ENCODE data around the gene ING4.

Gene ING4

GRCh38 chr12:6695313-6696045, 32.6 kb upstream of the ING4 start:
- Histone ChIP-seq H3K36me3 (ENCODE audit: insufficient read depth, low read length) (no peaks in the 10 kb centered on the region), H3K9me3 (ENCODE audit: control insufficient read depth, insufficient read depth, low read length) (no peaks in the 10 kb centered on the region), H3K9ac (ENCODE audit: low read depth, low read length) (no peak overlapping the region), H3K4me1 (ENCODE audit: insufficient read depth, low read length) (no peaks in the 10 kb centered on the region)

- no peaks in the 10 kb centered on the region for H3K9me3 ChIP-seq (ENCODE audit: control insufficient read depth, insufficient read depth, low read length)
- 0 out of 2 replicates have a peak, but pooled peaks cover 3% of the 10 kb centered on the region for H3K4me1 ChIP-seq (ENCODE audit: insufficient read depth, low read length)
- no peak overlapping the region for H3K9ac ChIP-seq (ENCODE audit: low read depth, low read length)
- H3K36me3 ChIP-seq (ENCODE audit: insufficient read depth, low read length): no peaks in the 10 kb centered on the region
Measured at GRCh38 chr12:6694701-6695100, 31.8 kb upstream of the ING4 start.

DNA sequence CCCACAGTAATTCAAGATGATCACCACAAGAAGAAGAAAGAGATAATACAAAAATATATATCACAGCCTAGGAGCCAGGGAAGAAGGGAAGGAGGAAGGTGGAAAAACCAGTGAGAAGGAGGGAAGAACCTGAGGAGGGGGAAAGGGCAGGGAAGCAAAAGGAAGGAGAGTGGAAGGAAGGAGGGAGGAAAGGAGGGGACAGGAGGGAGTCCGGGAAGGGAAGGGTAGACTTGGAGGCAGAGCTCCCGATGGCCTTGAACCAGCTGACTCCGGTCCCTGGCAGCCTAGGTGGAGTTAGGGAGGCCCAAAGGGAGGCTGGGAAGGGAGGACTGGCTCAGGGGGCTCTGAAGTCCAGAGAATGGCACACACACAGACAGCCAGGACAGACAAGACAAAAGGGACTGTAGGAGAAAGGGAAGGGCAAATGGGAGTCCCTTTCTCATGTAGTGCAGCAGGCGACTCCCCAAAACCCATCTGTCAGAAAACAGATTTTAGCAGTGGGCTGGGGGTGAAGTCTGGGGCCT, 31.0 kb upstream of the ING4 start:
- Histone ChIP-seq H3K9ac (ENCODE audit: low read depth, low read length) (no peak overlapping the region), H3K36me3 (ENCODE audit: insufficient read depth, low read length) (no peaks in the 10 kb centered on the region), H3K4me1 (ENCODE audit: insufficient read depth, low read length) (0 out of 2 replicates have a peak, but pooled peaks cover 3% of the 10 kb centered on the region), H3K9me3 (ENCODE audit: control insufficient read depth, insufficient read depth, low read length) (no peaks in the 10 kb centered on the region)

GRCh38 chr12:6692888-6693287, 30.0 kb upstream of the ING4 start:
- H3K9me3 ChIP-seq (ENCODE audit: control insufficient read depth, insufficient read depth, low read length): no peaks in the 10 kb centered on the region
- no peak overlapping the region for H3K9ac ChIP-seq (ENCODE audit: low read depth, low read length)
- H3K4me1 ChIP-seq (ENCODE audit: insufficient read depth, low read length): 0 out of 2 replicates have a peak, but pooled peaks cover 3% of the 10 kb centered on the region
- H3K36me3 ChIP-seq (ENCODE audit: insufficient read depth, low read length): no peaks in the 10 kb centered on the region

DNA sequence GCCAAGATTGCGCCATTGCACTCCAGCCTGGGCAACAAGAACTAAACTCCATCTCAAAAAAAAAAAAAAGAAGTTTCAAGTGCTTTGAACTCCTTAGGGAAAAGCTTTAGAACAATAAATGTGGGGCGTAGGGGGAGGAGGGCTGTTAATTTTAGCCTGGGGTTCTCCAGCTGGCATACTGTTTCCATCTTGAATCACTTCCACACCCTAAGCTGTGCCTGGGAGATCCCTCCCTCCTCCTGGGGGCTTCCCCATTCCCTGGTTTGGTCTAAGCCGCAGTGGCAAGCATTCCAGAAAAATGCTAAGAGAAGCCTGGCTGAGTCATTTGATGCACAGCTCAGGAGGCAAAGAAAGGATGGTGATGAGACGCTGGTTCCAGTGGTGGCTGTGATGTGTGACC, 28.6 kb upstream of the ING4 start:
- 0 out of 2 replicates have a peak, but pooled peaks cover 3% of the 10 kb centered on the region for H3K4me1 ChIP-seq (ENCODE audit: insufficient read depth, low read length)
- H3K9ac ChIP-seq (ENCODE audit: low read depth, low read length): no peak overlapping the region
- H3K36me3 ChIP-seq (ENCODE audit: insufficient read depth, low read length): no peaks in the 10 kb centered on the region
- H3K9me3 ChIP-seq (ENCODE audit: control insufficient read depth, insufficient read depth, low read length): no peaks in the 10 kb centered on the region

- H3K36me3 ChIP-seq (ENCODE audit: insufficient read depth, low read length): no peaks in the 10 kb centered on the region
- peak within 1 kb of the TSS; percentile 97 for H3K9ac ChIP-seq (ENCODE audit: low read depth, low read length)
- H3K9me3 ChIP-seq (ENCODE audit: control insufficient read depth, insufficient read depth, low read length): no peaks in the 10 kb centered on the region
- H3K4me1 ChIP-seq (ENCODE audit: insufficient read depth, low read length): 0 out of 2 replicates have a peak, but pooled peaks cover 3% of the 10 kb centered on the region
Measured at GRCh38 chr12:6688999-6689882, 26.3 kb upstream of the ING4 start, which contains the start of gene ZNF384. Gene ZNF384 (minus strand): TSS chr12:6689375. CDS start chr12:6679520, 9,855 bp downstream.

DNA sequence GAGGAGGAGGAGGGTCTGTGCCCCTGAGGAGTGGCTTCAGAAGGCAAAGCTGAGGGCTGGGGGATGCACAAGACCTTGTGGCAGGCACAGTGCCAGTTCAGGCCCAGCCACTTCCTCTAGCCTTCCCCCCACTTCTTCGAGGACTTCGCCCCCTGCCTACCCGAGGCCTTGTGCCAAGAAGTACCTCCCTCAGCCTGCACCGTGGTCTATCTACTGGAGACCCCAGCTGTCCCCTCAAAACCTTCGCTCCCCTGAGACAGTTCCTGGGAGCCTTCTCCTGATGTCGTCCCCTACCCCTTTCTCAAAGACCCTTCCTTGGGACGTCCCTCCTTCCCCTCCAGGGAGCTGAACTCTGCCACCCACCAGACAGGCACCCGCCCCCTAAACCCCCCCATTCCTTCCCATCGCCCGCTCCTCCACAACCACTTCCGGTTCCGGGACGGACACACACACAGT, 25.7 kb upstream of the ING4 start:
- H3K9me3 ChIP-seq (ENCODE audit: control insufficient read depth, insufficient read depth, low read length): no peaks in the 10 kb centered on the region
- no peaks in the 10 kb centered on the region for H3K36me3 ChIP-seq (ENCODE audit: insufficient read depth, low read length)
- peak overlapping the region; percentile 97 for H3K9ac ChIP-seq (ENCODE audit: low read depth, low read length)
- 0 out of 2 replicates have a peak, but pooled peaks cover 3% of the 10 kb centered on the region for H3K4me1 ChIP-seq (ENCODE audit: insufficient read depth, low read length)

DNA sequence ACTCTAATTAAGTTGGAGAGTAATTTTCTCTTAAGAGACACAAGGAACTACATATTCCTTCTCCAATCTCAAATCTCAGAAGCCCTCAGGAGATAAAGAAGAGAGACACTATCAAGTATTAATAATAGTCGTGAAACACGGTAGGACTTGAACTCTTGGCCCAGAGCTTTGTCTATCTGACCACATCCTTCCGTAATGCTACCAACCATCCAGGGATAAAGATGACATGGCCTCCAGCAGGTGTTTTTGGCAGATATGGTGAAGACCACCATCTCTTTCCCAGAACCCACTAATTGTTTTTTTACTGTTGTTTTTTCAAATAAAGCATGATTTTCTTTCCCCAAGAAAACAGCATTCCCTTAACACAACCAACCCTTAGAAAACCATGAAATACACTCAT, 22.9 kb upstream of the ING4 start:
- Histone ChIP-seq H3K36me3 (ENCODE audit: insufficient read depth, low read length) (no peaks in the 10 kb centered on the region), H3K4me1 (ENCODE audit: insufficient read depth, low read length) (0 out of 2 replicates have a peak, but pooled peaks cover 3% of the 10 kb centered on the region), H3K9me3 (ENCODE audit: control insufficient read depth, insufficient read depth, low read length) (no peaks in the 10 kb centered on the region), H3K9ac (ENCODE audit: low read depth, low read length) (no peak overlapping the region)

- Histone ChIP-seq H3K4me1 (ENCODE audit: insufficient read depth, low read length) (no peaks in the 10 kb centered on the region), H3K9ac (ENCODE audit: low read depth, low read length) (no peak overlapping the region), H3K36me3 (ENCODE audit: insufficient read depth, low read length) (no peaks in the 10 kb centered on the region), H3K9me3 (ENCODE audit: control insufficient read depth, insufficient read depth, low read length) (no peaks in the 10 kb centered on the region)
Measured at GRCh38 chr12:6684609-6685008, 21.7 kb upstream of the ING4 start.

GRCh38 chr12:6676962-6677361, 14.0 kb upstream of the ING4 start:
- H3K36me3 ChIP-seq (ENCODE audit: insufficient read depth, low read length): peaks cover 36% of the 10 kb centered on the region

DNA sequence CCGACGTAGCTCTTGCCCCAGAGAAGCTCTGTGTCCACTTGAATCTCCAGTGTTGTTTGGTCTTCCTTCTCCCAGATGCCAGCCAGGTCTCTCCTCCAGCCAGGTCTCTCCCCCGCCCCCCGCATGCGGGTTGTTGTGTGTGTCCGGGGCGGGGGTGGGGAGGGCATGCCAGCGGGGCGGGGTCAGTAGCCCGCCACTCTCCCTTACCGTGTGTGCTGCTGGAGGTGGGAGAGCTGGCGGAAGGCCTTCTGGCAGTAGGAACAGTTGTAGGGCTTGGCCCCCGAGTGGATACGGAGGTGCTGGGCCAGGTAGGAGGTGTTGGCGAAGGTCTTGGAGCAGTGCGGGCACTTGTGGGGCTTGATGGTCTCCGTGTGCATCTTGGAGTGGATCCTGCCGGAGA, 9.2 kb upstream of the ING4 start:
- Histone ChIP-seq H3K9ac (ENCODE audit: low read depth, low read length) (no peak overlapping the region), H3K36me3 (ENCODE audit: insufficient read depth, low read length) (peaks cover 43% of the 10 kb centered on the region)

More at GRCh38 chr12:6676962-6677361, 14.0 kb upstream of the ING4 start:
- H3K9me3 ChIP-seq (ENCODE audit: control insufficient read depth, insufficient read depth, low read length): no peaks in the 10 kb centered on the region
- no peak overlapping the region for H3K9ac ChIP-seq (ENCODE audit: low read depth, low read length)
- no peaks in the 10 kb centered on the region for H3K4me1 ChIP-seq (ENCODE audit: insufficient read depth, low read length)

GRCh38 chr12:6667559-6668210, 4.8 kb upstream of the ING4 start:
- Histone ChIP-seq H3K9me3 (ENCODE audit: control insufficient read depth, insufficient read depth, low read length) (no peaks in the 10 kb centered on the region), H3K9ac (ENCODE audit: low read depth, low read length) (no peak overlapping the region), H3K4me1 (ENCODE audit: insufficient read depth, low read length) (no peaks in the 10 kb centered on the region), H3K36me3 (ENCODE audit: insufficient read depth, low read length) (peaks cover 25% of the 10 kb centered on the region)

More for the DNA sequence above, 9.2 kb upstream of the ING4 start:
- H3K4me1 ChIP-seq (ENCODE audit: insufficient read depth, low read length): no peaks in the 10 kb centered on the region
- H3K9me3 ChIP-seq (ENCODE audit: control insufficient read depth, insufficient read depth, low read length): no peaks in the 10 kb centered on the region

DNA sequence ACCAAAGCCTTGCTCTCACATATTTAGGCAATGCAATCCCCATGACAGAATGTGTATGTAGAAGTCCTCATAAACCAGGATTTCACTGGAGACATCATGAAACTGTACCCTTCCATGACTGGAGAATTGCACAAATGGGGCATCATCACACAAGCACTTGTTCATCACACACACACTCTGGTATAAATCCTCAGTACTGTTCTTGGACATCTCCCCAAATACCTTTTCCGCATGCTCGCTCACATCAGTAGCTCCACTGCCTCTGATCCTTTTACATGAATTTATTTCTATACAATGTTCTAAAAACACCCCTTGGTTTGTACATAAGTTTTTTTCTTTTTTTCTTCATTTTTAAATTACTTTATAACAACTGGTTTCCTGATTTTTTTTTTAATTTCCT, 3.3 kb upstream of the ING4 start:
- no peak overlapping the region for H3K9ac ChIP-seq (ENCODE audit: low read depth, low read length)
- H3K36me3 ChIP-seq (ENCODE audit: insufficient read depth, low read length): peaks cover 17% of the 10 kb centered on the region
- H3K9me3 ChIP-seq (ENCODE audit: control insufficient read depth, insufficient read depth, low read length): no peaks in the 10 kb centered on the region
- no peaks in the 10 kb centered on the region for H3K4me1 ChIP-seq (ENCODE audit: insufficient read depth, low read length)

DNA sequence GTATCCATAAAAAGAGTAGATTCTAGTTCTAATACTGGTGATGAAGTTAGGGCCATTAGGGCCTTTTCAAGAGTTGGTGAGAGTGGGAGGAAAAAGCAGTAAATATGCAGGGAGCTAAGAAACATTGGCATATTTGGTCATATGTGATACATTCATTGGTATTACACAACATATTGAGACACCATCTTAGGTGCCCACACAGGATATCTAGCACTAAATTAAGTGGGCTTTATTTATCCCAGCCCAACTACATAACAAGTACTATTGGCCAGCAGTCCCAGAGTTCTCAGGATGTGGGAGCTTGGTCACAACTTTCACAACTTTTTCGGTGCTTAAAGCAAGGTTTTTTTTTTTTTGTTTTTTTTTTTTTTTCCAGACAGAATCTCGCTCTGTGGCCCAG, 2.0 kb upstream of the ING4 start:
- Histone ChIP-seq H3K9me3 (ENCODE audit: control insufficient read depth, insufficient read depth, low read length) (no peaks in the 10 kb centered on the region), H3K4me1 (ENCODE audit: insufficient read depth, low read length) (no peaks in the 10 kb centered on the region), H3K9ac (ENCODE audit: low read depth, low read length) (no peak overlapping the region), H3K36me3 (ENCODE audit: insufficient read depth, low read length) (peaks cover 7% of the 10 kb centered on the region)
